H1 (cell line): Measurements from ENCODE around the gene STK32C. TPM values are rescaled to one million over a fixed set of nuclear protein-coding genes. Genes with fewer than 3 reads are reported as not detected.

Source experiments
- CTCF ChIA-PET: fragments of 300-600 bp; sonication (Branson Sonifier 250); formaldehyde crosslinking; loops from one replicate; lab custom pipeline; 2021; ENCODE audit not compliant: partially characterized antibody; lab: Charles Lee
- POLR2A ChIA-PET: fragments of 300-600 bp; sonication (Branson Sonifier 250); formaldehyde crosslinking; loops from one replicate; lab custom pipeline; 2021; ENCODE audit warnings: inconsistent platforms; ENCODE audit not compliant: partially characterized antibody; lab: Charles Lee
- DNase-seq, 2 experiments: peaks; one replicate each; pipeline versions ENCODE4 v3.0.0 to v3.0.0-alpha.2; 2010 to 2022; ENCODE audit warnings: low spot score in 2 of 2, low read depth in 1 of 2, mixed read lengths in 1 of 2
- FAIRE-seq: peaks from 2 replicates; lab custom pipeline; 2011; peaks lifted over from hg19 to GRCh38; lab: Jason Lieb, UNC
- H2AFZ ChIP-seq: 2 replicates; pipeline ENCODE4 v1.8.1; 2012; ENCODE audit warnings: low read length, inconsistent platforms
- H2AK5ac ChIP-seq: 2 replicates; pipeline ENCODE4 v1.6.1; 2013; ENCODE audit warnings: low read depth, low read length
- H2BK120ac ChIP-seq: replicated peaks from 2 replicates; pipeline ENCODE3; 2013; ENCODE audit warnings: low read depth, low read length, inconsistent platforms
- H2BK12ac ChIP-seq: 2 replicates; pipeline ENCODE4 v1.6.1; 2013; ENCODE audit warnings: low read depth, low read length
- H2BK15ac ChIP-seq: 2 replicates; pipeline ENCODE4 v1.6.1; 2013; ENCODE audit warnings: low read length
- H2BK20ac ChIP-seq: 2 replicates; pipeline ENCODE4 v1.6.1; 2013; ENCODE audit warnings: low read length
- H2BK5ac ChIP-seq: 2 replicates; pipeline ENCODE4 v1.6.1; 2013; ENCODE audit warnings: low read depth, low read length
- H3K14ac ChIP-seq: 2 replicates; pipeline ENCODE4 v1.6.1; 2013; ENCODE audit warnings: inconsistent platforms; ENCODE audit not compliant: insufficient read length
- H3K18ac ChIP-seq: 2 replicates; pipeline ENCODE4 v1.6.1; 2013; ENCODE audit warnings: low read length; ENCODE audit errors: extremely low read depth
- H3K23ac ChIP-seq: 2 replicates; pipeline ENCODE4 v1.6.1; 2013; ENCODE audit warnings: inconsistent platforms; ENCODE audit not compliant: insufficient read length
- H3K23me2 ChIP-seq: 2 replicates; pipeline ENCODE4 v1.6.1; 2013; ENCODE audit warnings: low read depth, low read length
- H3K27ac ChIP-seq: 2 replicates; pipeline ENCODE4 v1.6.1; 2011; ENCODE audit warnings: low read depth, low read length, inconsistent platforms
- H3K27me3 ChIP-seq, 4 experiments: replicated peaks in 1 of 4; 1 replicate in 1 of 4; 2 replicates in 3 of 4; pipeline versions ENCODE4 v1.6.1 to v1.8.1; 2011 to 2013; ENCODE audit warnings: low read length in 3 of 4, mild to moderate bottlenecking in 3 of 4, inconsistent platforms in 2 of 4, mixed read lengths in 2 of 4, moderate library complexity in 1 of 4; ENCODE audit not compliant: control insufficient read depth in 3 of 4, insufficient read depth in 3 of 4; ENCODE audit errors: extremely low read depth in 1 of 4
- H3K36me3 ChIP-seq, 4 experiments: 2 replicates each; pipeline versions ENCODE4 v1.6.1 to v1.8.1; 2011 to 2013; ENCODE audit warnings: mild to moderate bottlenecking in 4 of 4, low read length in 3 of 4, moderate library complexity in 2 of 4, control low read depth in 1 of 4, inconsistent platforms in 1 of 4; ENCODE audit not compliant: insufficient read depth in 4 of 4, control insufficient read depth in 2 of 4
- H3K4ac ChIP-seq: replicated peaks from 2 replicates; pipeline ENCODE3; 2013; ENCODE audit warnings: low read length, low read depth, mixed read lengths, inconsistent platforms; ENCODE audit not compliant: insufficient read length
- H3K4me1 ChIP-seq, 4 experiments: replicated peaks in 1 of 4; 1 replicate in 1 of 4; 2 replicates in 3 of 4; pipeline versions ENCODE4 v1.6.1 to v1.8.1; 2011 to 2013; ENCODE audit warnings: low read length in 3 of 4, inconsistent platforms in 2 of 4, mixed read lengths in 1 of 4; ENCODE audit not compliant: insufficient read depth in 4 of 4, control insufficient read depth in 3 of 4
- H3K4me2 ChIP-seq, 2 experiments: 2 replicates each; pipeline versions ENCODE4 v1.6.1 to v1.8.1; 2011 to 2013; ENCODE audit warnings: low read depth in 2 of 2, low read length in 2 of 2, control low read depth in 1 of 2, inconsistent platforms in 1 of 2, mild to moderate bottlenecking in 1 of 2; ENCODE audit not compliant: insufficient read depth in 1 of 2
- H3K4me3 ChIP-seq, 4 experiments: fragments of 200-600, 300-600 bp in 1 of 4; sonication (generic), shearing (Covaris generic), sonication (Bioruptor Twin) in 1 of 4; 2 replicates each; pipeline versions ENCODE4 v1.5.1 to v1.8.1; 2011 to 2016; ENCODE audit warnings: low read length in 4 of 4, low read depth in 3 of 4, control low read depth in 2 of 4, inconsistent platforms in 2 of 4, mild to moderate bottlenecking in 2 of 4, mixed read lengths in 1 of 4, moderate library complexity in 1 of 4; ENCODE audit not compliant: insufficient read depth in 2 of 4; ENCODE audit errors: extremely low read depth in 1 of 4
- H3K56ac ChIP-seq: replicated peaks from 2 replicates; pipeline ENCODE3; 2013; ENCODE audit warnings: low read depth, mild to moderate bottlenecking, mixed read lengths, low read length, inconsistent platforms; ENCODE audit not compliant: insufficient read length
- H3K79me1 ChIP-seq: 2 replicates; pipeline ENCODE4 v1.6.1; 2013; ENCODE audit warnings: low read depth, low read length, control low read depth
- H3K79me2 ChIP-seq, 2 experiments: 2 replicates each; pipeline versions ENCODE4 v1.6.1 to v1.8.1; 2012 to 2013; ENCODE audit warnings: low read length in 2 of 2, mild to moderate bottlenecking in 2 of 2, inconsistent platforms in 1 of 2; ENCODE audit not compliant: insufficient read depth in 2 of 2, control insufficient read depth in 1 of 2
- H3K9ac ChIP-seq, 4 experiments: replicated peaks in 1 of 4; 1 replicate in 1 of 4; 2 replicates in 3 of 4; pipeline versions ENCODE4 v1.6.1 to v1.8.1; 2011 to 2013; ENCODE audit warnings: low read depth in 3 of 4, low read length in 3 of 4, control low read depth in 2 of 4, mild to moderate bottlenecking in 2 of 4, moderate library complexity in 2 of 4, inconsistent platforms in 1 of 4; ENCODE audit errors: extremely low read depth in 1 of 4
- H3K9me3 ChIP-seq, 2 experiments: 2 replicates each; pipeline versions ENCODE4 v1.6.1 to v1.8.1; 2012 to 2013; ENCODE audit warnings: mild to moderate bottlenecking in 2 of 2, moderate library complexity in 2 of 2, control low read depth in 1 of 2, inconsistent platforms in 1 of 2, low read depth in 1 of 2, low read length in 1 of 2, mixed read lengths in 1 of 2; ENCODE audit not compliant: insufficient read depth in 2 of 2
- H4K20me1 ChIP-seq, 2 experiments: replicated peaks in 1 of 2; 2 replicates each; pipeline versions ENCODE3 to v1.8.1; 2011 to 2013; ENCODE audit warnings: inconsistent platforms in 2 of 2, low read length in 2 of 2, mild to moderate bottlenecking in 1 of 2; ENCODE audit not compliant: insufficient read depth in 2 of 2, control insufficient read depth in 1 of 2
- H4K5ac ChIP-seq: 2 replicates; pipeline ENCODE4 v1.6.1; 2013; ENCODE audit warnings: low read length, low read depth, mixed read lengths, inconsistent platforms; ENCODE audit not compliant: insufficient read length
- H4K8ac ChIP-seq: 2 replicates; pipeline ENCODE4 v1.8.0; 2013; ENCODE audit warnings: mild to moderate bottlenecking, moderate library complexity, low read length, inconsistent platforms; ENCODE audit not compliant: insufficient read depth; ENCODE audit errors: extremely low read depth
- H4K91ac ChIP-seq: replicated peaks from 2 replicates; pipeline ENCODE3; 2013; ENCODE audit warnings: low read length, mixed read lengths, inconsistent platforms; ENCODE audit not compliant: insufficient read length
- ASH2L ChIP-seq: fragments of 200-600, 300-600 bp; sonication (generic); IDR thresholded peaks from one replicate; pipeline ENCODE4 v1.7.1; 2017; ENCODE audit warnings: low read length
- ATF3 ChIP-seq: IDR thresholded peaks from 2 replicates; pipeline ENCODE4 v1.6.1; 2011; ENCODE audit warnings: low read depth, mild to moderate bottlenecking, low read length; ENCODE audit not compliant: insufficient read depth
- CEBPB ChIP-seq: IDR thresholded peaks from 2 replicates; pipeline ENCODE4 v1.6.1; 2012; ENCODE audit warnings: low read depth, low read length
- FOSL1 ChIP-seq: IDR thresholded peaks from 2 replicates; pipeline ENCODE4 v1.6.1; 2011; ENCODE audit warnings: mild to moderate bottlenecking, low read depth, low read length, moderate library complexity; ENCODE audit not compliant: insufficient read depth
- JUND ChIP-seq: IDR thresholded peaks from 2 replicates; pipeline ENCODE4 v1.6.1; 2011; ENCODE audit warnings: mild to moderate bottlenecking, improper control_type of control experiment, low read length
- POU5F1 ChIP-seq: IDR thresholded peaks from 2 replicates; pipeline ENCODE4 v1.6.1; 2011; ENCODE audit warnings: low read depth, mild to moderate bottlenecking, low read length, moderate library complexity
- RXRA ChIP-seq: IDR thresholded peaks from 2 replicates; pipeline ENCODE4 v1.6.1; 2011; ENCODE audit warnings: low read depth, mild to moderate bottlenecking, low read length, moderate library complexity; ENCODE audit not compliant: insufficient read depth
- SP2 ChIP-seq: IDR thresholded peaks from 2 replicates; pipeline ENCODE4 v1.6.1; 2012; ENCODE audit warnings: mild to moderate bottlenecking, low read length, inconsistent platforms
- SP4 ChIP-seq: IDR thresholded peaks from 2 replicates; pipeline ENCODE4 v1.6.1; 2012; ENCODE audit warnings: low read length, inconsistent platforms
- SUZ12 ChIP-seq: fragments of 200-600 bp; sonication (generic); IDR thresholded peaks from 2 replicates; pipeline ENCODE4 v1.6.1; 2012; ENCODE audit warnings: mild to moderate bottlenecking, inconsistent platforms, low read length, moderate library complexity, mixed read lengths
- YY1 ChIP-seq: IDR thresholded peaks from 2 replicates; pipeline ENCODE4 v1.6.1; 2011; ENCODE audit warnings: low read depth, mild to moderate bottlenecking, low read length
- ZNF274 ChIP-seq: IDR thresholded peaks from 2 replicates; pipeline ENCODE4 v1.7.0; 2012; ENCODE audit warnings: low read length, borderline replicate concordance; ENCODE audit errors: extremely low read depth
- WGBS, 2 experiments: shearing (Covaris generic) in 1 of 2; methylation state at CpG; one replicate each; pipeline versions ENCODE4 v1.1.6 to v1.1.7; 2013 to 2015; ENCODE audit warnings: low lambda C conversion rate in 2 of 2, mixed read lengths in 2 of 2, inconsistent platforms in 1 of 2, low coverage in 1 of 2, missing lambda C conversion rate in 1 of 2; ENCODE audit not compliant: insufficient replicate concordance in 2 of 2, insufficient coverage in 1 of 2, insufficient read length in 1 of 2; ENCODE audit errors: extremely low coverage in 1 of 2, missing lambda C conversion rate in 1 of 2; 5-methylcytosine and 5-hydroxymethylcytosine counted together
- polyA plus RNA-seq, 7 experiments: library from polyadenylated mRNA; depleted of rRNA in 3 of 7; stranded (reverse) in 5 of 7; unstranded in 2 of 7; fragments of >200 nt in 5 of 7; fragments of 200-250 nt in 2 of 7; gene quantifications; 1 replicate in 5 of 7; 2 replicates in 1 of 7; 4 replicates in 1 of 7; pipeline versions ENCODE4 v1.2.1 to v1.2.3, GENCODE V29; 2011 to 2013; ENCODE audit warnings: missing spikeins in 2 of 7, mixed read lengths in 2 of 7
- total RNA-seq: library from RNA; stranded (reverse); fragmentation: NEBNext Ultra II Directional; extraction: Animal tissue kit (Norgen Biotek cat#: 25700); gene quantifications from 2 replicates; pipeline ENCODE4 v1.2.1, GENCODE V29; 2021

The STK32C gene
- total and polyA plus RNA-seq, 2 of the 8 experiments (the other 6 are each of a cell fraction or from before 2014, with no cell fraction given), result 10.6 to 15.6 TPM

GRCh38 chr10:132263866-132264265 lies 43.9 kb downstream of the STK32C start:
- no peak overlapping the region for H4K91ac ChIP-seq
- H3K79me2 ChIP-seq, result no peaks in the 10 kb centered on the region
- no peak overlapping the region for H3K27ac ChIP-seq
- no peak overlapping the region for H3K56ac ChIP-seq
- DNase-seq (no peak), FAIRE-seq (no peak)
- H2AK5ac ChIP-seq, result no peak overlapping the region
- no peaks in the 10 kb centered on the region for H3K23me2 ChIP-seq
- H3K4ac ChIP-seq, result no peak overlapping the region
- no peak for TF ChIP-seq SP4
- TF ChIP-seq FOSL1, result no peak
- no peak for TF ChIP-seq SUZ12
- no peak for TF ChIP-seq ZNF274
- no peak for TF ChIP-seq SP2
- no peak for TF ChIP-seq CEBPB
- no peak for TF ChIP-seq JUND
- no peak for TF ChIP-seq ATF3
- TF ChIP-seq YY1, result no peak
- no peak for TF ChIP-seq RXRA
- no peak for TF ChIP-seq ASH2L
- TF ChIP-seq POU5F1, result no peak
- H3K4me2 ChIP-seq, result no peak overlapping the region
- H2BK12ac ChIP-seq, result no peak overlapping the region
- peaks cover 2 to 7% of the 10 kb centered on the region in 2 experiments; a peak in 1 of 4 replicates for H3K9me3 ChIP-seq
- H3K23ac ChIP-seq, result no peak overlapping the region
- no peak overlapping the region for H2BK120ac ChIP-seq
- H4K5ac ChIP-seq, result no peak overlapping the region
- CTCF ChIA-PET, result interaction anchor here (0.6 to 1.4 kb wide), 5 partner anchors 12 to 867 kb away, joined by 3 to 5 read pairs (median 4); no protein-coding TSS in a partner anchor
- H3K36me3 ChIP-seq, result no peaks in the 10 kb centered on the region; a peak in 1 of 8 replicates
- no peak overlapping the region for H4K8ac ChIP-seq
- peaks cover 0 to under 1% of the 10 kb centered on the region in 2 experiments for H4K20me1 ChIP-seq
- no peak overlapping the region for H2BK15ac ChIP-seq
- H3K4me3 ChIP-seq, result no peak overlapping the region
- H2BK20ac ChIP-seq, result no peak overlapping the region
- H3K79me1 ChIP-seq, result no peaks in the 10 kb centered on the region; the same call in 1 of the 2 replicates
- peaks cover 0 to 5% (median 0%) of the 10 kb centered on the region in 4 experiments; a peak in 1 of 7 replicates for H3K4me1 ChIP-seq
- no peak overlapping the region for H3K18ac ChIP-seq
- POLR2A ChIA-PET, result no interaction called here
- H3K9ac ChIP-seq, result no peak overlapping the region
- no peak overlapping the region for H3K14ac ChIP-seq
- 84% methylated on average over 9 of the region's 9 CpGs; no CpG with 5 or more reads in 1 of the 2 experiments for WGBS, 2 experiments
- H2AFZ ChIP-seq, result no peak overlapping the region
- no peak overlapping the region for H2BK5ac ChIP-seq
- no peaks in the 10 kb centered on the region; a peak in 1 of 7 replicates for H3K27me3 ChIP-seq
